ENCODE data around the gene KLLN. TPM values are rescaled to one million over a fixed set of nuclear protein-coding genes. Genes with fewer than 3 reads are reported as not detected.
"Not testable (repeated sequence)": the region's sequence is repeated elsewhere in the genome, so short reads cannot be mapped to it uniquely, and the experiment has no call there.

KLLN gene
- 0.22 TPM for total RNA-seq
- polyA plus RNA-seq (ENCODE audit: insufficient read depth in 1 of 8, insufficient read length in 8 of 8, low replicate concordance in 1 of 8), result under 1 TPM; 0.29 to 0.60 (median 0.36) TPM
- long read RNA-seq, donor 1, full-length matches to known transcripts, result 2 of 2 reads
- long read RNA-seq, donor 1, partial matches to known transcripts, result 0 of 2 reads
- long read RNA-seq, donor 1, other reads (novel, unspliced or antisense), result 0 of 2 reads
- long read RNA-seq, donor 2, result 0 reads
- long read RNA-seq, donor 3, full-length matches to known transcripts, result 2 of 2 reads
- long read RNA-seq, donor 3, partial matches to known transcripts, result 0 of 2 reads
- long read RNA-seq, donor 3, other reads (novel, unspliced or antisense), result 0 of 2 reads
- long read RNA-seq, donor 4, result 0 reads
- long read RNA-seq, donor 5, full-length matches to known transcripts, result 3 of 3 reads
- long read RNA-seq, donor 5, partial matches to known transcripts, result 0 of 3 reads
- long read RNA-seq, donor 5, other reads (novel, unspliced or antisense), result 0 of 3 reads
- long read RNA-seq, donor 6, full-length matches to known transcripts, result 3 of 3 reads
- long read RNA-seq, donor 6, partial matches to known transcripts, result 0 of 3 reads
- long read RNA-seq, donor 6, other reads (novel, unspliced or antisense), result 0 of 3 reads
- long read RNA-seq, donor 7, result 0 reads
- long read RNA-seq, donor 8, result 0 reads
- long read RNA-seq, donor 9, result 0 reads
- long read RNA-seq, donor 10, full-length matches to known transcripts, result 2 of 2 reads
- long read RNA-seq, donor 10, partial matches to known transcripts, result 0 of 2 reads
- long read RNA-seq, donor 10, other reads (novel, unspliced or antisense), result 0 of 2 reads
- long read RNA-seq, donor 11, result 0 reads

GRCh38 chr10:87863053-87863943 is at the start of gene KLLN, which contains the start of gene PTEN:
Gene KLLN (minus strand): TSS chr10:87863533. CDS start chr10:87862487, 1,046 bp downstream.
Gene PTEN (plus strand): TSS chr10:87863625. CDS start chr10:87864470, 845 bp downstream.
- Histone ChIP-seq H3K9me3 (replicated peaks; ENCODE audit: control insufficient read depth, low read depth, low read length) (no peaks in the 10 kb centered on the region), H3K4me1 (ENCODE audit: control insufficient read depth, insufficient read depth, low read length) (peaks cover 7% of the 10 kb centered on the region), H3K27ac (ENCODE audit: low read length) (peak within 1 kb of the TSS; percentile 96), H3K36me3 (ENCODE audit: control insufficient read depth, insufficient read depth, low read length) (no peaks in the 10 kb centered on the region), H3K27me3 (ENCODE audit: control insufficient read depth, insufficient read depth, low read length) (no peaks in the 10 kb centered on the region), H3K4me3 (ENCODE audit: low read length) (peak within 1 kb of the TSS; percentile 92)
- under 1% methylated on average over 83 of the region's 89 CpGs for WGBS (ENCODE audit: insufficient coverage)
- DNase-seq, result peak; percentile 98

- WGBS (ENCODE audit: insufficient coverage), result 94% methylated on average over 8 of the region's 8 CpGs
- DNase-seq; H3K4me3 ChIP-seq (ENCODE audit: low read length); H3K27me3 ChIP-seq (ENCODE audit: control insufficient read depth, insufficient read depth, low read length); H3K27ac ChIP-seq (ENCODE audit: low read length); H3K4me1 ChIP-seq (ENCODE audit: control insufficient read depth, insufficient read depth, low read length): not testable (repeated sequence)
- peaks cover 15% of the 10 kb centered on the region for H3K9me3 ChIP-seq (replicated peaks; ENCODE audit: control insufficient read depth, low read depth, low read length)
- H3K36me3 ChIP-seq (ENCODE audit: control insufficient read depth, insufficient read depth, low read length), result peaks cover 15% of the 10 kb centered on the region
Observed at GRCh38 chr10:87903396-87903795, 40.1 kb upstream of the KLLN start.

- H3K4me3 ChIP-seq (ENCODE audit: low read length); H3K4me1 ChIP-seq (ENCODE audit: control insufficient read depth, insufficient read depth, low read length); H3K36me3 ChIP-seq (ENCODE audit: control insufficient read depth, insufficient read depth, low read length); H3K27ac ChIP-seq (ENCODE audit: low read length); H3K27me3 ChIP-seq (ENCODE audit: control insufficient read depth, insufficient read depth, low read length); H3K9me3 ChIP-seq (replicated peaks; ENCODE audit: control insufficient read depth, low read depth, low read length); DNase-seq: not testable (repeated sequence)
- WGBS (ENCODE audit: insufficient coverage), result no CpG with 5 or more reads among the region's 8 CpGs
Observed at GRCh38 chr10:87897957-87898356, 34.6 kb upstream of the KLLN start.

- Histone ChIP-seq H3K27ac (ENCODE audit: low read length) (no peak overlapping the region), H3K27me3 (ENCODE audit: control insufficient read depth, insufficient read depth, low read length) (no peaks in the 10 kb centered on the region), H3K36me3 (ENCODE audit: control insufficient read depth, insufficient read depth, low read length) (no peaks in the 10 kb centered on the region), H3K4me1 (ENCODE audit: control insufficient read depth, insufficient read depth, low read length) (no peaks in the 10 kb centered on the region), H3K4me3 (ENCODE audit: low read length) (no peak overlapping the region), H3K9me3 (replicated peaks; ENCODE audit: control insufficient read depth, low read depth, low read length) (peaks cover 2% of the 10 kb centered on the region)
- DNase-seq, result no peak
- WGBS (ENCODE audit: insufficient coverage), result no CpG with 5 or more reads among the region's 2 CpGs
Observed at GRCh38 chr10:87896216-87896615, 32.9 kb upstream of the KLLN start.

- Histone ChIP-seq H3K36me3 (ENCODE audit: control insufficient read depth, insufficient read depth, low read length) (no peaks in the 10 kb centered on the region), H3K9me3 (replicated peaks; ENCODE audit: control insufficient read depth, low read depth, low read length) (peaks cover 2% of the 10 kb centered on the region), H3K4me1 (ENCODE audit: control insufficient read depth, insufficient read depth, low read length) (no peaks in the 10 kb centered on the region), H3K4me3 (ENCODE audit: low read length) (no peak overlapping the region), H3K27me3 (ENCODE audit: control insufficient read depth, insufficient read depth, low read length) (no peaks in the 10 kb centered on the region), H3K27ac (ENCODE audit: low read length) (no peak overlapping the region)
- DNase-seq, result no peak
- WGBS (ENCODE audit: insufficient coverage), result no CpG with 5 or more reads among the region's 1 CpG
Observed at GRCh38 chr10:87895430-87895829, 32.1 kb upstream of the KLLN start.

GRCh38 chr10:87887548-87888289 is 24.4 kb upstream of the KLLN start:
- Histone ChIP-seq H3K4me3 (ENCODE audit: low read length) (no peak overlapping the region), H3K4me1 (ENCODE audit: control insufficient read depth, insufficient read depth, low read length) (no peaks in the 10 kb centered on the region), H3K27me3 (ENCODE audit: control insufficient read depth, insufficient read depth, low read length) (no peaks in the 10 kb centered on the region), H3K27ac (ENCODE audit: low read length) (no peak overlapping the region), H3K9me3 (replicated peaks; ENCODE audit: control insufficient read depth, low read depth, low read length) (no peaks in the 10 kb centered on the region), H3K36me3 (ENCODE audit: control insufficient read depth, insufficient read depth, low read length) (peaks cover 3% of the 10 kb centered on the region)
- WGBS (ENCODE audit: insufficient coverage), result 100% methylated on average over 2 of the region's 2 CpGs
- DNase-seq, result no peak

- no peak overlapping the region for H3K4me3 ChIP-seq (ENCODE audit: low read length)
- WGBS (ENCODE audit: insufficient coverage), result no CpG with 5 or more reads among the region's 1 CpG
- no peak for DNase-seq
- no peaks in the 10 kb centered on the region for H3K27me3 ChIP-seq (ENCODE audit: control insufficient read depth, insufficient read depth, low read length)
- no peak overlapping the region for H3K27ac ChIP-seq (ENCODE audit: low read length)
- peaks cover 3% of the 10 kb centered on the region for H3K36me3 ChIP-seq (ENCODE audit: control insufficient read depth, insufficient read depth, low read length)
- no peaks in the 10 kb centered on the region for H3K9me3 ChIP-seq (replicated peaks; ENCODE audit: control insufficient read depth, low read depth, low read length)
- H3K4me1 ChIP-seq (ENCODE audit: control insufficient read depth, insufficient read depth, low read length), result no peaks in the 10 kb centered on the region
Observed at GRCh38 chr10:87887146-87887545, 23.8 kb upstream of the KLLN start.

- H3K36me3 ChIP-seq (ENCODE audit: control insufficient read depth, insufficient read depth, low read length), result peaks cover 3% of the 10 kb centered on the region
- no peaks in the 10 kb centered on the region for H3K9me3 ChIP-seq (replicated peaks; ENCODE audit: control insufficient read depth, low read depth, low read length)
- H3K27ac ChIP-seq (ENCODE audit: low read length), result no peak overlapping the region
- no peaks in the 10 kb centered on the region for H3K27me3 ChIP-seq (ENCODE audit: control insufficient read depth, insufficient read depth, low read length)
- no peak overlapping the region for H3K4me3 ChIP-seq (ENCODE audit: low read length)
- H3K4me1 ChIP-seq (ENCODE audit: control insufficient read depth, insufficient read depth, low read length), result no peaks in the 10 kb centered on the region
- no peak for DNase-seq
- WGBS (ENCODE audit: insufficient coverage), result no CpG with 5 or more reads among the region's 2 CpGs
Observed at GRCh38 chr10:87886635-87887034, 23.3 kb upstream of the KLLN start.

GRCh38 chr10:87882555-87883294 is 19.4 kb upstream of the KLLN start:
- Histone ChIP-seq H3K36me3 (ENCODE audit: control insufficient read depth, insufficient read depth, low read length) (peaks cover 3% of the 10 kb centered on the region), H3K27me3 (ENCODE audit: control insufficient read depth, insufficient read depth, low read length) (no peaks in the 10 kb centered on the region), H3K4me3 (ENCODE audit: low read length) (no peak overlapping the region), H3K4me1 (ENCODE audit: control insufficient read depth, insufficient read depth, low read length) (no peaks in the 10 kb centered on the region), H3K9me3 (replicated peaks; ENCODE audit: control insufficient read depth, low read depth, low read length) (no peaks in the 10 kb centered on the region), H3K27ac (ENCODE audit: low read length) (no peak overlapping the region)
- no CpG with 5 or more reads among the region's 2 CpGs for WGBS (ENCODE audit: insufficient coverage)
- DNase-seq, result no peak

Data from muscle of leg (tissue), 16 donors.